Mesenchymal stem cell (in vitro differentiated cells and primary cell): ENCODE results near the gene CISD2.
"Not testable (repeated sequence)": the region's sequence is repeated elsewhere in the genome, so short reads cannot be mapped to it uniquely, and the experiment has no call there.

ENCODE experiments used
- DNase-seq: peaks from one replicate; pipeline ENCODE4 v3.0.0-alpha.2; 2013
- H2AFZ ChIP-seq: one replicate; pipeline ENCODE4 v1.6.1; 2013; ENCODE audit warnings: low read depth, mild to moderate bottlenecking, control low read depth, inconsistent platforms, low read length, moderate library complexity
- H2AK5ac ChIP-seq: 2 replicates; pipeline ENCODE4 v1.6.1; 2013; ENCODE audit warnings: low read length, moderate library complexity, mild to moderate bottlenecking, inconsistent platforms; ENCODE audit not compliant: severe bottlenecking
- H2BK120ac ChIP-seq: one replicate; pipeline ENCODE4 v1.6.1; 2013; ENCODE audit warnings: low read depth, mild to moderate bottlenecking, inconsistent platforms, low read length, moderate library complexity
- H2BK12ac ChIP-seq, 2 experiments: one replicate each; pipeline ENCODE4 v1.6.1; 2013; ENCODE audit warnings: inconsistent platforms in 2 of 2, low read length in 2 of 2, mild to moderate bottlenecking in 2 of 2, moderate library complexity in 2 of 2, control low read depth in 1 of 2
- H2BK15ac ChIP-seq: one replicate; pipeline ENCODE4 v1.6.1; 2013; ENCODE audit warnings: mild to moderate bottlenecking, low read depth, inconsistent platforms; ENCODE audit not compliant: poor library complexity, severe bottlenecking
- H2BK5ac ChIP-seq: 2 replicates; pipeline ENCODE4 v1.6.1; 2013; ENCODE audit warnings: low read depth, mild to moderate bottlenecking, low read length, control low read depth, inconsistent platforms; ENCODE audit not compliant: poor library complexity, severe bottlenecking
- H3K14ac ChIP-seq, 2 experiments: one replicate each; pipeline ENCODE4 v1.6.1; 2013; ENCODE audit warnings: inconsistent platforms in 2 of 2, low read length in 2 of 2, control low read depth in 1 of 2, mild to moderate bottlenecking in 1 of 2, moderate library complexity in 1 of 2
- H3K18ac ChIP-seq, 2 experiments: one replicate each; pipeline ENCODE4 v1.6.1; 2013; ENCODE audit warnings: inconsistent platforms in 2 of 2, low read length in 2 of 2, control low read depth in 1 of 2, low read depth in 1 of 2, mild to moderate bottlenecking in 1 of 2
- H3K23ac ChIP-seq, 2 experiments: one replicate each; pipeline ENCODE4 v1.6.1; 2013; ENCODE audit warnings: inconsistent platforms in 2 of 2, low read length in 2 of 2, mild to moderate bottlenecking in 2 of 2, moderate library complexity in 2 of 2, control low read depth in 1 of 2
- H3K27ac ChIP-seq: 2 replicates; pipeline ENCODE4 v1.5.1; 2013; ENCODE audit warnings: mild to moderate bottlenecking, moderate library complexity, low read length, control low read depth, inconsistent platforms; ENCODE audit not compliant: poor library complexity, severe bottlenecking
- H3K27me3 ChIP-seq, 2 experiments: 2 replicates each; pipeline versions ENCODE4 v1.6.1 to v1.7.0; 2013; ENCODE audit warnings: low read length in 2 of 2, mild to moderate bottlenecking in 2 of 2, moderate library complexity in 2 of 2, control low read depth in 1 of 2, inconsistent platforms in 1 of 2; ENCODE audit not compliant: control insufficient read depth in 1 of 2, insufficient read depth in 1 of 2
- H3K36me3 ChIP-seq, 2 experiments: 2 replicates each; pipeline versions ENCODE4 v1.6.1 to v1.7.0; 2013; ENCODE audit warnings: low read length in 2 of 2, control low read depth in 1 of 2, inconsistent platforms in 1 of 2, low read depth in 1 of 2, mild to moderate bottlenecking in 1 of 2; ENCODE audit not compliant: insufficient read depth in 2 of 2, control insufficient read depth in 1 of 2
- H3K4ac ChIP-seq, 2 experiments: one replicate each; pipeline ENCODE4 v1.6.1; 2013; ENCODE audit warnings: inconsistent platforms in 2 of 2, low read length in 2 of 2, mild to moderate bottlenecking in 2 of 2, moderate library complexity in 2 of 2, control low read depth in 1 of 2, low read depth in 1 of 2
- H3K4me1 ChIP-seq: 2 replicates; pipeline ENCODE4 v1.6.1; 2013; ENCODE audit warnings: low read depth, low read length, control low read depth; ENCODE audit not compliant: control insufficient read depth, insufficient read depth
- H3K4me2 ChIP-seq: 2 replicates; pipeline ENCODE4 v1.6.1; 2013; ENCODE audit warnings: low read length, mild to moderate bottlenecking, inconsistent platforms; ENCODE audit not compliant: poor library complexity, severe bottlenecking
- H3K4me3 ChIP-seq, 2 experiments: 2 replicates each; pipeline versions ENCODE4 v1.5.1 to v1.7.0; 2013; ENCODE audit warnings: low read length in 2 of 2, mild to moderate bottlenecking in 2 of 2, control low read depth in 1 of 2, low read depth in 1 of 2; ENCODE audit not compliant: insufficient read depth in 1 of 2
- H3K79me1 ChIP-seq: replicated peaks from 2 replicates; pipeline ENCODE4 v1.6.1; 2013; ENCODE audit warnings: mild to moderate bottlenecking, control low read depth, low read length, inconsistent platforms; ENCODE audit not compliant: poor library complexity, severe bottlenecking
- H3K9ac ChIP-seq: 2 replicates; pipeline ENCODE4 v1.7.0; 2013; ENCODE audit warnings: mild to moderate bottlenecking, low read length, moderate library complexity
- H3K9me3 ChIP-seq: 2 replicates; pipeline ENCODE4 v1.7.0; 2013; ENCODE audit warnings: mild to moderate bottlenecking, low read length; ENCODE audit not compliant: control insufficient read depth
- H4K8ac ChIP-seq: one replicate; pipeline ENCODE4 v1.6.1; 2013; ENCODE audit warnings: inconsistent platforms, mild to moderate bottlenecking, low read length, moderate library complexity
- H4K91ac ChIP-seq: one replicate; pipeline ENCODE4 v1.6.1; 2013; ENCODE audit warnings: mild to moderate bottlenecking, low read length, inconsistent platforms
- WGBS: methylation state at CpG from one replicate; pipeline ENCODE4 v1.1.7; 2013; ENCODE audit warnings: mixed read lengths; 5-methylcytosine and 5-hydroxymethylcytosine counted together

The CISD2 gene

DNA sequence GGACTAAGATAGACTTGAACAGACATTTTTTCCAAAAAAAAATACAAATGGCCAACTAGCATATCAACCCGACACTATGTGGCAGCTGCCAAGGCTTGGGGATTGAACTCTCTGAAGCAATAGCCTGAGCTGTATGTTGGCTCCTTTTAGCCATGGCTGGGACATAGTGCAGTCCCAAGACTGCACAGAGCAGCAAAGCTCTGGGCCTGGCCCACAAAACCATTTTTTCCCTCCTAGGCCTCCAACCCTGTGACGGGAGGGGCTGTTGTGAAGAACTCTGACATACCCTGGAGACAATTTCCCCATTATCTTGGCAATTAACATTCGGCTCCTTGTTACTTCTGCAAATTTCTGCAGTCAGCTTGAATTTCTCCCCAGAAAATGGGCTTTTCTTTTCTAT is 50.1 kb downstream of the CISD2 start:
- Histone ChIP-seq H3K14ac (no peak overlapping the region), H3K4me1 (no peaks in the 10 kb centered on the region), H3K79me1 (no peaks in the 10 kb centered on the region), H3K23ac (no peak overlapping the region), H3K4me3 (no peak overlapping the region), H3K4ac (no peak overlapping the region), H3K18ac (no peak overlapping the region), H3K27ac (no peak overlapping the region), H3K9me3 (peaks cover 14% of the 10 kb centered on the region), H3K36me3 (no peaks in the 10 kb centered on the region), H4K91ac (no peak overlapping the region), H2BK12ac (no peak overlapping the region), H3K9ac (no peak overlapping the region), H3K27me3 (no peaks in the 10 kb centered on the region), H4K8ac (no peak overlapping the region), H2AK5ac (no peak overlapping the region), H2AFZ (no peak overlapping the region), H3K4me2 (no peak overlapping the region), H2BK120ac (no peak overlapping the region), H2BK5ac (no peak overlapping the region), H2BK15ac (no peak overlapping the region)
- 91% methylated on average over 3 of the region's 3 CpGs for WGBS
- DNase-seq: no peak

DNA sequence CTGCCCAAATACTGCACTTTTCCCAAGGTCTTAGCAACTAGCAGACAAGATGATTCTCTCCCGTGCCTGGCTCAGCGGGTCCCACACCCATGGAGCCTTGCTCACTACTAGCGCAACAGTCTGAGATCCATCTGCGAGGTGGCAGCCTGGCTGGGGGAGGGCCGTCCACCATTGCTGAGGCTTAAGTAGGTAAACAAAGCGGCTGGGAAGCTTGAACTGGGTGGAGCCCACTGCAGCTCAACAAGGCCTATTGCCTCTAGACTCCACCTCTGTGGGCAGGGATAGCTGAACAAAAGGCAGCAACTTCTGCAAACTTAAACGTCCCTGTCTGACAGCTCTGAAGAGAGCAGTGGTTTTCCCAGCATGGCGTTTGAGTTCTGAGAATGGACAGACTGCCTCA is 50.9 kb downstream of the CISD2 start:
- H3K14ac ChIP-seq, DNase-seq, H2AFZ ChIP-seq, H3K36me3 ChIP-seq, H2AK5ac ChIP-seq, H2BK15ac ChIP-seq, H3K79me1 ChIP-seq, H3K4me1 ChIP-seq, H3K23ac ChIP-seq, H3K9ac ChIP-seq, H4K8ac ChIP-seq, H3K9me3 ChIP-seq, H3K4me3 ChIP-seq, H2BK5ac ChIP-seq, H2BK12ac ChIP-seq, H3K18ac ChIP-seq, H3K4ac ChIP-seq, H3K4me2 ChIP-seq, H2BK120ac ChIP-seq, H4K91ac ChIP-seq, H3K27me3 ChIP-seq, H3K27ac ChIP-seq: not testable (repeated sequence)
- 89% methylated on average over 8 of the region's 8 CpGs for WGBS

DNA sequence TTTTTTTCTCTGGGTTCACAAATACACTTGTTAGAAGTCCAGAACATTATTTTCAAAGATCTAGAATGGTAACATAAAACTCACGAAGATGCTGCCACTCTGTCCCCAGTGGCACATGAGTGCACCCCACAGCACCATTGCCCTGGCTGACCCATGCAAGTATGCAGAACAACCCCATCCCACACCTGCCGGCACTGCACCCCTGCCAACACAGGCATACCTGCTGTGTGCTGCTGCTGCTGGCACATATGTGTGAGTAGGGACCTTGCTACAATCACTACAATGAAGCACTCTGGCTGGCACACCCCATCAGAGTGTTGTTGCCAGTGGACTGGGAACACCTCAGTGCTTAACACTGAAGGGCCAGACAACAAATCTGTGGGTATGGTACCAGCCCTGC is 66.9 kb downstream of the CISD2 start:
- H2BK15ac ChIP-seq: no peak overlapping the region
- H3K23ac ChIP-seq: no peak overlapping the region
- H2BK12ac ChIP-seq: no peak overlapping the region
- H4K91ac ChIP-seq: no peak overlapping the region
- H3K79me1 ChIP-seq: no peaks in the 10 kb centered on the region
- H2AK5ac ChIP-seq: no peak overlapping the region
- H3K4me3 ChIP-seq: peak overlapping the region in 1 of 2 experiments; percentile 33
- DNase-seq: no peak
- H3K14ac ChIP-seq: peak overlapping the region in 1 of 2 experiments; percentile 75
- WGBS: 82% methylated on average over 2 of the region's 2 CpGs
- no peaks in the 10 kb centered on the region for H3K9me3 ChIP-seq
- H3K27me3 ChIP-seq: no peaks in the 10 kb centered on the region
- no peak overlapping the region for H3K4me2 ChIP-seq
- no peak overlapping the region for H2AFZ ChIP-seq
- no peak overlapping the region for H3K27ac ChIP-seq
- H2BK120ac ChIP-seq: no peak overlapping the region
- no peak overlapping the region for H4K8ac ChIP-seq
- H3K36me3 ChIP-seq: no peaks in the 10 kb centered on the region
- no peak overlapping the region for H3K18ac ChIP-seq
- no peaks in the 10 kb centered on the region for H3K4me1 ChIP-seq
- H2BK5ac ChIP-seq: no peak overlapping the region
- no peak overlapping the region for H3K4ac ChIP-seq
- no peak overlapping the region for H3K9ac ChIP-seq

DNA sequence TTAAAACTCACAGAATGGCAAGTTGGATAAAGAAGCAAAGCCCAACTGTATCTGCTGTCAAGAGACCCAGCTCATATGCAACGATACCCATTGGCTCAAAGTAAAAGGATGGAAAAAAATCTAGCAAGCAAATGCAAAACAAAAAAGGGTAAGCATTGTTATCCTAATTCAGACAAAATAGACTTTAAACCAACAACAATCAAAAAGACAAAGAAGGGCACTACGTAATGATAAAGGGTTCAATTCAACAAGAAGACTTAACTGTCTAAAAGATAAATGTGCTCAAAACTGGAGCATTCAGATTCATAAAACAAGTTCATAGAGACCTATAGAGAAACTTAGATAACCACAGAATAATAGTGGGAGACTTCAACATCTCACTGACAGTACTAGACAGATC is 69.3 kb downstream of the CISD2 start:
- not testable (repeated sequence) for H3K18ac ChIP-seq, H2BK15ac ChIP-seq, H2AFZ ChIP-seq, H3K23ac ChIP-seq, H3K4me3 ChIP-seq, H3K4ac ChIP-seq, H3K27ac ChIP-seq, DNase-seq, H3K4me1 ChIP-seq, H2AK5ac ChIP-seq, H3K14ac ChIP-seq, H3K36me3 ChIP-seq, H3K9me3 ChIP-seq, H3K4me2 ChIP-seq, H2BK120ac ChIP-seq, H2BK5ac ChIP-seq, H2BK12ac ChIP-seq, H4K91ac ChIP-seq, H3K9ac ChIP-seq, H3K79me1 ChIP-seq, H4K8ac ChIP-seq, H3K27me3 ChIP-seq
- 67% methylated on average over 1 of the region's 2 CpGs for WGBS
